Activated CD8-positive, alpha-beta memory T cell treated with anti-CD3 and anti-CD28 coated beads, Interleukin-2, amount 10 ng/mL, durations not matched to agents 7 days and 5 days (primary cell): Measurements from ENCODE around the gene USH1C. TPM values are rescaled to one million over a fixed set of nuclear protein-coding genes. Genes with fewer than 3 reads are reported as not detected.

Experiments
- ATAC-seq: fragments of 150-1000 bp; cut with Tn5 transposase; one replicate; pipeline ENCODE4 v1.10.0; 2021; ENCODE audit warnings: moderate library complexity
- CTCF ChIA-PET: fragments of 350-600 bp; sonication (Branson Sonifier 250); formaldehyde crosslinking; loops from one replicate; lab custom pipeline; 2021; ENCODE audit warnings: antibody characterized with exemption; lab: Charles Lee
- DNase-seq: peaks from one replicate; pipeline ENCODE4 v3.0.0-alpha.2; 2020
- H3K27ac Mint-ChIP-seq: one replicate; pipeline ENCODE4 v1.8.0; 2021; ENCODE audit warnings: mild to moderate bottlenecking, mixed read lengths
- H3K27me3 Mint-ChIP-seq: one replicate; pipeline ENCODE4 v1.8.0; 2021; ENCODE audit warnings: mixed read lengths
- H3K36me3 Mint-ChIP-seq: one replicate; pipeline ENCODE4 v1.8.0; 2021; ENCODE audit warnings: mild to moderate bottlenecking, mixed read lengths
- H3K4me1 Mint-ChIP-seq: one replicate; pipeline ENCODE4 v1.8.0; 2021; ENCODE audit warnings: mixed read lengths
- H3K4me3 Mint-ChIP-seq: one replicate; pipeline ENCODE4 v1.8.0; 2021; ENCODE audit warnings: mild to moderate bottlenecking, moderate library complexity, mixed read lengths
- H3K9me3 Mint-ChIP-seq: one replicate; pipeline ENCODE4 v1.8.0; 2022; ENCODE audit warnings: low read depth, mixed read lengths
- total RNA-seq, 2 experiments: library from RNA; stranded (reverse); gene quantifications; one replicate each; pipeline ENCODE4 v1.2.3, GENCODE V29; 2021

USH1C gene
- total RNA-seq, 2 experiments from 2014 or later, result not detected

GRCh38 chr11:17449158-17449557, 95.1 kb downstream of the USH1C start:
- Mint-ChIP-seq H3K27ac (no peak overlapping the region), H3K9me3 (no peaks in the 10 kb centered on the region), H3K27me3 (peaks cover 24% of the 10 kb centered on the region), H3K4me1 (no peaks in the 10 kb centered on the region), H3K36me3 (no peaks in the 10 kb centered on the region), H3K4me3 (no peak overlapping the region)
- DNase-seq (no peak), ATAC-seq (no peak)
- CTCF ChIA-PET, result no interaction called here

GRCh38 chr11:17446482-17446881, 97.7 kb downstream of the USH1C start:
- Mint-ChIP-seq H3K4me1 (no peaks in the 10 kb centered on the region), H3K27me3 (peaks cover 24% of the 10 kb centered on the region), H3K9me3 (no peaks in the 10 kb centered on the region), H3K36me3 (no peaks in the 10 kb centered on the region), H3K27ac (no peak overlapping the region), H3K4me3 (no peak overlapping the region)
- DNase-seq (no peak), ATAC-seq (no peak)
- CTCF ChIA-PET, result interaction anchor here (1.3 kb wide), 1 partner anchor 56 kb away, joined by 3 read pairs; no protein-coding TSS in a partner anchor

GRCh38 chr11:17445240-17445795, 98.9 kb downstream of the USH1C start:
- DNase-seq, result no peak
- CTCF ChIA-PET, result no interaction called here
- no peak overlapping the region for H3K27ac Mint-ChIP-seq
- no peak for ATAC-seq
- H3K4me3 Mint-ChIP-seq, result no peak overlapping the region
- H3K27me3 Mint-ChIP-seq, result peaks cover 20% of the 10 kb centered on the region
- H3K36me3 Mint-ChIP-seq, result no peaks in the 10 kb centered on the region
- no peaks in the 10 kb centered on the region for H3K4me1 Mint-ChIP-seq
- H3K9me3 Mint-ChIP-seq, result no peaks in the 10 kb centered on the region

- ATAC-seq (no peak), DNase-seq (no peak)
- no peaks in the 10 kb centered on the region for H3K9me3 Mint-ChIP-seq
- H3K4me3 Mint-ChIP-seq, result no peak overlapping the region
- no peak overlapping the region for H3K27ac Mint-ChIP-seq
- peaks cover 4% of the 10 kb centered on the region for H3K4me1 Mint-ChIP-seq
- H3K36me3 Mint-ChIP-seq, result no peaks in the 10 kb centered on the region
- peaks cover 29% of the 10 kb centered on the region for H3K27me3 Mint-ChIP-seq
- CTCF ChIA-PET, result no interaction called here
These were observed 100.1 kb downstream of the USH1C start for GRCh38 chr11:17443926-17444690.

Other genes with a start within 250 kb of the USH1C start
- under 1 TPM; 0.47 to 0.91 TPM for gene NCR3LG1, start 192.6 kb downstream of the USH1C start, total RNA-seq
- under 1 TPM; 0.66 to 0.99 TPM for gene KCNJ11, start 155.8 kb downstream of the USH1C start, total RNA-seq
- gene ABCC8, start 67.6 kb downstream of the USH1C start, total RNA-seq, result under 1 TPM in 1 of 2 experiments, not detected in 1; 0.54 TPM
- not detected for gene OTOG, start 2.8 kb upstream of the USH1C start, total RNA-seq
- gene MYOD1, start 175.2 kb upstream of the USH1C start, total RNA-seq, result not detected
- not detected for gene KCNC1, start 190.4 kb upstream of the USH1C start, total RNA-seq